H9 (cell line): ENCODE measurements around the gene BSDC1. TPM values are rescaled to one million over a fixed set of nuclear protein-coding genes. Genes with fewer than 3 reads are reported as not detected.
A peak's percentile ranks its signal among the peaks of the same experiment; 100 is the strongest.

Source experiments
- DNase-seq: peaks from one replicate; pipeline ENCODE4 v3.0.0-alpha.2; 2017
- H2AFZ ChIP-seq: one replicate; pipeline ENCODE4 v1.6.1; 2013; ENCODE audit warnings: mild to moderate bottlenecking, low read length, control low read depth, moderate library complexity
- H2AK5ac ChIP-seq: 2 replicates; pipeline ENCODE4 v1.6.1; 2013; ENCODE audit warnings: low read length, control low read depth, mixed read lengths; ENCODE audit not compliant: insufficient read length
- H2BK120ac ChIP-seq: one replicate; pipeline ENCODE4 v1.6.1; 2013; ENCODE audit warnings: low read depth, mild to moderate bottlenecking, low read length, control low read depth, inconsistent platforms; ENCODE audit not compliant: poor library complexity, severe bottlenecking
- H2BK12ac ChIP-seq: 2 replicates; pipeline ENCODE4 v1.6.1; 2013; ENCODE audit warnings: low read length, control low read depth, mixed read lengths, low read depth; ENCODE audit not compliant: insufficient read length
- H2BK15ac ChIP-seq: 2 replicates; pipeline ENCODE4 v1.6.1; 2013; ENCODE audit warnings: low read depth, low read length, control low read depth
- H2BK20ac ChIP-seq: one replicate; pipeline ENCODE4 v1.6.1; 2013; ENCODE audit warnings: low read depth, mild to moderate bottlenecking, low read length, control low read depth, inconsistent platforms; ENCODE audit not compliant: poor library complexity, severe bottlenecking
- H2BK5ac ChIP-seq: 2 replicates; pipeline ENCODE4 v1.6.1; 2013; ENCODE audit warnings: low read length, control low read depth, mixed read lengths; ENCODE audit not compliant: insufficient read length
- H3K14ac ChIP-seq: 2 replicates; pipeline ENCODE4 v1.6.1; 2013; ENCODE audit warnings: low read length, control low read depth; ENCODE audit not compliant: insufficient read depth
- H3K18ac ChIP-seq: 2 replicates; pipeline ENCODE4 v1.6.1; 2013; ENCODE audit warnings: low read depth, mild to moderate bottlenecking, mixed read lengths, low read length, control low read depth; ENCODE audit not compliant: insufficient read length
- H3K23ac ChIP-seq: 2 replicates; pipeline ENCODE4 v1.6.1; 2013; ENCODE audit warnings: low read length, control low read depth, mixed read lengths, low read depth; ENCODE audit not compliant: insufficient read length
- H3K23me2 ChIP-seq: 2 replicates; pipeline ENCODE4 v1.6.1; 2013; ENCODE audit warnings: low read depth, mild to moderate bottlenecking, mixed read lengths, low read length, control low read depth; ENCODE audit not compliant: insufficient read length, poor library complexity, severe bottlenecking
- H3K27ac ChIP-seq: 2 replicates; pipeline ENCODE4 v1.5.1; 2013; ENCODE audit warnings: low read length, control low read depth, mixed read lengths, low read depth; ENCODE audit not compliant: insufficient read length
- H3K27me3 ChIP-seq: 2 replicates; pipeline ENCODE4 v1.6.1; 2013; ENCODE audit warnings: low read length, control low read depth, inconsistent platforms; ENCODE audit not compliant: insufficient read depth
- H3K4ac ChIP-seq: 2 replicates; pipeline ENCODE4 v1.6.1; 2013; ENCODE audit warnings: low read depth, mild to moderate bottlenecking, control low read depth, inconsistent platforms, low read length, moderate library complexity
- H3K4me1 ChIP-seq: 2 replicates; pipeline ENCODE4 v1.6.1; 2013; ENCODE audit warnings: low read length, control low read depth, inconsistent platforms; ENCODE audit not compliant: insufficient read depth
- H3K4me2 ChIP-seq: 2 replicates; pipeline ENCODE4 v1.6.1; 2013; ENCODE audit warnings: low read length, control low read depth, mixed read lengths; ENCODE audit not compliant: insufficient read length, insufficient read depth
- H3K56ac ChIP-seq: 2 replicates; pipeline ENCODE4 v1.6.1; 2013; ENCODE audit warnings: low read depth, mild to moderate bottlenecking, mixed read lengths, low read length, control low read depth; ENCODE audit not compliant: insufficient read length
- H3K79me1 ChIP-seq: 2 replicates; pipeline ENCODE4 v1.6.1; 2013; ENCODE audit warnings: low read depth, mild to moderate bottlenecking, moderate library complexity, low read length, control low read depth, inconsistent platforms; ENCODE audit not compliant: insufficient read depth, poor library complexity, severe bottlenecking
- H3K79me2 ChIP-seq: 2 replicates; pipeline ENCODE4 v1.6.1; 2013; ENCODE audit warnings: low read length, control low read depth, inconsistent platforms; ENCODE audit not compliant: insufficient read depth
- H3K9ac ChIP-seq: 2 replicates; pipeline ENCODE4 v1.6.1; 2013; ENCODE audit warnings: low read length, control low read depth, mixed read lengths; ENCODE audit not compliant: insufficient read length; ENCODE audit errors: extremely low read depth
- H3K9me3 ChIP-seq: one replicate; pipeline ENCODE4 v1.6.1; 2013; ENCODE audit warnings: low read depth, low read length, inconsistent platforms; ENCODE audit not compliant: control insufficient read depth
- H3T11ph ChIP-seq: one replicate; pipeline ENCODE4 v1.6.1; 2013; ENCODE audit warnings: mild to moderate bottlenecking, low read length, control low read depth, inconsistent platforms
- H4K20me1 ChIP-seq: one replicate; pipeline ENCODE4 v1.6.1; 2013; ENCODE audit not compliant: control insufficient read depth, insufficient read length, insufficient read depth
- H4K5ac ChIP-seq: 2 replicates; pipeline ENCODE4 v1.6.1; 2013; ENCODE audit warnings: low read depth, mild to moderate bottlenecking, mixed read lengths, low read length, control low read depth; ENCODE audit not compliant: insufficient read length
- H4K8ac ChIP-seq: replicated peaks from 2 replicates; pipeline ENCODE4 v1.6.1; 2013; ENCODE audit warnings: low read length, control low read depth, mixed read lengths, low read depth; ENCODE audit not compliant: insufficient read length
- H4K91ac ChIP-seq: 2 replicates; pipeline ENCODE4 v1.6.1; 2013; ENCODE audit warnings: low read depth, mild to moderate bottlenecking, moderate library complexity, mixed read lengths, low read length, control low read depth; ENCODE audit not compliant: insufficient read length
- H3K27ac Mint-ChIP-seq, 3 experiments: 2 replicates in 2 of 3; 3 replicates in 1 of 3; pipeline ENCODE4 v1.8.0; 2020 to 2021; ENCODE audit warnings: mixed read lengths in 3 of 3, mild to moderate bottlenecking in 1 of 3, moderate library complexity in 1 of 3
- H3K27me3 Mint-ChIP-seq: 2 replicates; pipeline ENCODE4 v1.8.0; 2021; ENCODE audit warnings: low read depth, mild to moderate bottlenecking, moderate library complexity, mixed read lengths
- H3K36me3 Mint-ChIP-seq, 3 experiments: 2 replicates in 2 of 3; 3 replicates in 1 of 3; pipeline ENCODE4 v1.8.0; 2020 to 2021; ENCODE audit warnings: low read depth in 3 of 3, mixed read lengths in 3 of 3; ENCODE audit not compliant: insufficient read depth in 1 of 3
- H3K4me1 Mint-ChIP-seq, 2 experiments: 2 replicates each; pipeline ENCODE4 v1.8.0; 2020; ENCODE audit warnings: mixed read lengths in 2 of 2
- H3K4me3 Mint-ChIP-seq, 2 experiments: 2 replicates in 1 of 2; 3 replicates in 1 of 2; pipeline ENCODE4 v1.8.0; 2020 to 2021; ENCODE audit warnings: mild to moderate bottlenecking in 2 of 2, mixed read lengths in 2 of 2, moderate library complexity in 1 of 2
- H3K9me3 Mint-ChIP-seq, 2 experiments: 2 replicates in 1 of 2; 3 replicates in 1 of 2; pipeline ENCODE4 v1.8.0; 2020; ENCODE audit warnings: mild to moderate bottlenecking in 2 of 2, mixed read lengths in 2 of 2, moderate library complexity in 1 of 2
- WGBS: extraction: QIAGEN DNeasy Blood & Tissue Kit; methylation state at CpG from one replicate; pipeline ENCODE4 v1.1.7; 2013; ENCODE audit warnings: missing lambda C conversion rate, low lambda C conversion rate, mixed read lengths; ENCODE audit not compliant: insufficient read length; ENCODE audit errors: extremely low coverage; 5-methylcytosine and 5-hydroxymethylcytosine counted together
- total RNA-seq: library from RNA; stranded (reverse); gene quantifications from 2 replicates; pipeline ENCODE4 v1.2.1, GENCODE V29; 2021
- TF ChIP-seq, protein P1 (sequence below): fragments of 200-600 bp; sonication (generic); conservative IDR thresholded peaks from 3 replicates; pipeline ENCODE4 v1.8.0; 2021; ENCODE audit warnings: antibody characterized with exemption, mild to moderate bottlenecking

BSDC1 gene
- total RNA-seq, 1 experiment from 2014 or later, result 52.6 TPM

GRCh38 chr1:32352239-32352745 lies 41.9 kb downstream of the BSDC1 start:
- H3K56ac ChIP-seq, result no peak overlapping the region
- WGBS, result no CpG with 5 or more reads among the region's 8 CpGs
- H3K27ac ChIP-seq, result no peak overlapping the region
- H3K9ac ChIP-seq, result no peak overlapping the region
- H4K5ac ChIP-seq, result no peak overlapping the region
- Mint-ChIP-seq H3K9me3 (peaks cover 9 to 10% of the 10 kb centered on the region in 2 experiments), H3K4me3 (peak overlapping the region; percentile 85 to 91), H3K4me1 (peaks cover 16 to 18% of the 10 kb centered on the region in 2 experiments), H3K27ac (no peak overlapping the region), H3K27me3 (peaks cover 32% of the 10 kb centered on the region), H3K36me3 (peaks cover 6 to 25% (median 9%) of the 10 kb centered on the region in 3 experiments)
- H4K20me1 ChIP-seq, result no peaks in the 10 kb centered on the region
- no peak overlapping the region for H2BK15ac ChIP-seq
- H3K18ac ChIP-seq, result no peak overlapping the region
- H2AFZ ChIP-seq, result no peak overlapping the region
- H3K23ac ChIP-seq, result no peak overlapping the region
- H3K23me2 ChIP-seq, result peaks cover 7% of the 10 kb centered on the region
- no peaks in the 10 kb centered on the region for H3K79me2 ChIP-seq
- no peak overlapping the region for H3K4ac ChIP-seq
- no peak overlapping the region for H3T11ph ChIP-seq
- H3K27me3 ChIP-seq, result peaks cover 3% of the 10 kb centered on the region; the same call in 1 of the 2 replicates
- no peak overlapping the region for H2BK12ac ChIP-seq
- H3K14ac ChIP-seq, result no peak overlapping the region
- DNase-seq, result no peak
- H3K79me1 ChIP-seq, result no peaks in the 10 kb centered on the region
- H2BK20ac ChIP-seq, result no peak overlapping the region
- H4K91ac ChIP-seq, result no peak overlapping the region
- H2BK5ac ChIP-seq, result no peak overlapping the region
- TF ChIP-seq, protein P1, sequence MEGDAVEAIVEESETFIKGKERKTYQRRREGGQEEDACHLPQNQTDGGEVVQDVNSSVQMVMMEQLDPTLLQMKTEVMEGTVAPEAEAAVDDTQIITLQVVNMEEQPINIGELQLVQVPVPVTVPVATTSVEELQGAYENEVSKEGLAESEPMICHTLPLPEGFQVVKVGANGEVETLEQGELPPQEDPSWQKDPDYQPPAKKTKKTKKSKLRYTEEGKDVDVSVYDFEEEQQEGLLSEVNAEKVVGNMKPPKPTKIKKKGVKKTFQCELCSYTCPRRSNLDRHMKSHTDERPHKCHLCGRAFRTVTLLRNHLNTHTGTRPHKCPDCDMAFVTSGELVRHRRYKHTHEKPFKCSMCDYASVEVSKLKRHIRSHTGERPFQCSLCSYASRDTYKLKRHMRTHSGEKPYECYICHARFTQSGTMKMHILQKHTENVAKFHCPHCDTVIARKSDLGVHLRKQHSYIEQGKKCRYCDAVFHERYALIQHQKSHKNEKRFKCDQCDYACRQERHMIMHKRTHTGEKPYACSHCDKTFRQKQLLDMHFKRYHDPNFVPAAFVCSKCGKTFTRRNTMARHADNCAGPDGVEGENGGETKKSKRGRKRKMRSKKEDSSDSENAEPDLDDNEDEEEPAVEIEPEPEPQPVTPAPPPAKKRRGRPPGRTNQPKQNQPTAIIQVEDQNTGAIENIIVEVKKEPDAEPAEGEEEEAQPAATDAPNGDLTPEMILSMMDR, result no peak
- H2BK120ac ChIP-seq, result no peak overlapping the region
- no peak overlapping the region for H4K8ac ChIP-seq
- no peaks in the 10 kb centered on the region for H3K4me1 ChIP-seq
- H3K9me3 ChIP-seq, result no peaks in the 10 kb centered on the region
- no peak overlapping the region for H2AK5ac ChIP-seq
- H3K4me2 ChIP-seq, result peak overlapping the region; percentile 41
